Right kidney (tissue), 1 donor: Measurements from ENCODE around the gene RNASE13.
"Not testable (repeated sequence)": the region's sequence is repeated elsewhere in the genome, so short reads cannot be mapped to it uniquely, and the experiment has no call there.

Experiments used
- DNase-seq: peaks from one replicate; pipeline ENCODE4 v3.0.0-alpha.2; 2016

Gene RNASE13

GRCh38 chr14:20985650-20986049 lies 49.0 kb downstream of the RNASE13 start:
- not testable (repeated sequence) for DNase-seq
